22Rv1 (cell line): ENCODE data around the gene MRGPRD.

Experiments
- H3K27ac ChIP-seq: fragments of 450-650 bp; 2 replicates; pipeline ENCODE4 v1.5.1; 2017
- CTCF ChIP-seq: fragments of 450-650 bp; IDR thresholded peaks from 2 replicates; pipeline ENCODE4 v1.5.1; 2017; ENCODE audit warnings: mild to moderate bottlenecking
- ZFX ChIP-seq: fragments of 450-650 bp; IDR thresholded peaks from 2 replicates; pipeline ENCODE4 v1.6.1; 2017; ENCODE audit warnings: antibody characterized with exemption, borderline replicate concordance

MRGPRD gene

GRCh38 chr11:68932358-68932757 is 48.4 kb downstream of the MRGPRD start:
- TF ChIP-seq ZFX (no peak), CTCF (no peak)
- no peak overlapping the region for H3K27ac ChIP-seq

GRCh38 chr11:68931911-68932310 is 48.9 kb downstream of the MRGPRD start:
- no peak for TF ChIP-seq CTCF
- no peak for TF ChIP-seq ZFX

GRCh38 chr11:68930991-68931855 is 49.6 kb downstream of the MRGPRD start:
- TF ChIP-seq ZFX = no peak
- TF ChIP-seq CTCF = no peak
- H3K27ac ChIP-seq = no peak overlapping the region

More at GRCh38 chr11:68931911-68932310, 48.9 kb downstream of the MRGPRD start:
- H3K27ac ChIP-seq = no peak overlapping the region
